T-helper 2 cell treated with Interferon-gamma antibody and Interleukin-4, amounts not matched to agents 100 ng/mL and 5 ng/mL, for 36 hours (primary cell): ENCODE data around the gene DUSP10. TPM values are rescaled to one million over a fixed set of nuclear protein-coding genes. Genes with fewer than 3 reads are reported as not detected.

Experiments
- intact Hi-C: fragments of 100-400 bp; cut with micrococcal nuclease; formaldehyde crosslinking; loops from one replicate; pipeline ENCODE4 v1.15.1; 2023
- total RNA-seq: library from RNA; stranded (reverse); gene quantifications from 2 replicates; pipeline ENCODE4 v1.2.3, GENCODE V29; 2022

The DUSP10 gene
- total RNA-seq, 1 donor from 2014 or later = 13.9 TPM

DNA sequence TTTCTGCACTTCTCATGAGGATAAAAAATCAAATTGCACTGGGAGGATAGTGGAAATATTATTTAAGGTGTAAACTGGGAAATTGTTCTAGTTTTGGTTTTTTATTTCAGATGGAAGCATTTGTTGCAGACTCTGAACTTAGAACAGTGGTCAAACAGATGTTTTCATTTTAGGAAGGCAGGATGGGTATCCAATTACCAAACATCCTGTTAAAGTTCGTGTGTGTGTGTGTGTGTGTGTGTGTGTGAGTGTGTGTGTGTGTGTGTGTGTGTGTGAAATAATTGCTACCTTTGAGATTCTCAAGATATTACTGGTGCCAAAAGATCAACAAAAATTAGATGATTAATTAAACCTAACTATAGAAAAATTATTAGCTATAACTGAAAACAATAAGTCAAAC, 24.3 kb upstream of the DUSP10 start:
- intact Hi-C loops = no loop called here

DNA sequence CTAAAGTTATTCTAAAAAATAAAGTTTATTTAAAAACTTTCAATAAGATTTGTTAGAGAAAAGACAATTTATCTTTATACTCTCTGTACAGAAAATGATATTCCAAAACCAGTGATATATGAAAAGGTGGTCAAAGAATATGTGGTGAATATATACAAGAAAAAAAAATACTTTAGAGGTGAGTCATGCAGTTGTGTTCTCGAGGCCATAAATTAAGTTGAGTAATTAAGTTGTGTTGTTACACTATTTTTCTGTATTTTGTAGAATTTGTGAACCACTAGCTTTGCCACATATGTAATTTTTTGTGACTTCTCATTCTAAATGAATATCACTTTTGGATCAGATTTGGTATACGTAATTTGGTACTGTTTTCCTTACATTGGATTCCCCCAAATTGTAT, 23.6 kb upstream of the DUSP10 start:
- intact Hi-C loops = no loop called here

DNA sequence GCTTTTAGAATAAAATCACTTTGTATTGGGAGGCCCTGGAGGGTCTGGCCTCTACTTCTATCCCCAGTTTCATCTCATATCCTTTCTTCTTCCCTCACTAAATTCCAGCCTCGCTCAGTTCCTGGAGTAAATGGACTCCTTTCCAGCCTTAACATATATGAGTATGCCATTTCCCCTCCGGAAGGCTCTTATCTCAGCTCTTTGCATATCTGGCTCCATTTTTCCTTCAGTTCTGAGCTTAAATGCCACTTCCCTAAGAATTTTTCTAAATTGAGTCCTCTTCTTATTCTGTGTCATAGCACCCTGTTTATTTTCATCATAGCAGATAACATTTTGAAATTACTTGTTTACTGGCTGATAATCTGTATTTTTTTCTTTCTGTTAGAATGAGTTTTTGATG, 20.2 kb upstream of the DUSP10 start:
- intact Hi-C loops = no loop called here

DNA sequence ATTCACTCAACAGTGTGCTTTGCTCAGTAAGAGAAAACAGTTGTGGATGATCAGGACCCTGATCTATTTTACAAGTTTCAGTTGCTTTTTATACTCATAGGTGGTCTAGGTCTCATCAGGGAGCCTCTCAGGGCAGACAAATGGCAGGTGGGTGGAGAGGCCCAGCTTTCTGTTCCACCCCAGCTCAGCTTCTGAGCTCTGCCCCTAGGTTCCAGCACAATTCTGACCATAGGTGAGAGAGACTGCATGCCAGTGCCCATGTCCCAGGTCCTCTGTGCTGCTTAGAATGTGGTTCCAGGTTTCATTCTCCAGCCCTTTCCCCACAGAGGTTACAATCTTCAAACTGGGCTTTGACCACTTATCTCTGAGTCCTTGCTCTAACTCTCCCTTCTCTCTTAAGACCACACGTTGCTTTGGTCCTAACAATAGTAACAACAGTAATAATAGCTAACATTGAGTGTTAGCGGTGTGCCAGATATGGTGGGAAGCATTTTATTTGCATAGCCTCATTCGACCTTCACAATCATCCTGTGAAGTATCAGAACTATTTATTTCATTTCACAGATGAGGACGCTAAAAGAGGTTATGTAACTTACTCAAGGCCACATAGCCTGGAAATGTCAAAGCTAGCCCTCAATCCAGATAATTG, 19.6 kb upstream of the DUSP10 start:
- intact Hi-C loops = no loop called here

GRCh38 chr1:221760911-221761310, 19.0 kb upstream of the DUSP10 start:
- intact Hi-C loops = no loop called here

DNA sequence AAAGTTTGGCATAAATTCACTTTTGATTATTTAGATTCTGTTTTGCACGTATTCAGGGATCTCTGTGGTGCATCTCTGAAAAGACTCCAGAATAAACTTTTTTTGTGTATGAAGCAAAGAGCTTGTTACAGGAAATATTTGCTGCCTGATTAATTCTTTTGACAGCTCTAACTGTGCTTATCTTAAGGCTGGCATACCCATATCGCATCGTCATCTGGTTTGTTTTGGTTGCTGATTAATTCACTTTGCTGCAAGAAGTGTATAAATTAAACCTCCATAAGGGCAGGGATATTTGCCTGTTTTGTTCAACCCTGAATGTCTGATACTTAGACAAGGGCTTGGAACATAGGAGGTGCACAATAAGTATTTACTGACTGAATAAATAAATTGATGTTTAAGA, 17.5 kb upstream of the DUSP10 start:
- intact Hi-C loops = no loop called here

DNA sequence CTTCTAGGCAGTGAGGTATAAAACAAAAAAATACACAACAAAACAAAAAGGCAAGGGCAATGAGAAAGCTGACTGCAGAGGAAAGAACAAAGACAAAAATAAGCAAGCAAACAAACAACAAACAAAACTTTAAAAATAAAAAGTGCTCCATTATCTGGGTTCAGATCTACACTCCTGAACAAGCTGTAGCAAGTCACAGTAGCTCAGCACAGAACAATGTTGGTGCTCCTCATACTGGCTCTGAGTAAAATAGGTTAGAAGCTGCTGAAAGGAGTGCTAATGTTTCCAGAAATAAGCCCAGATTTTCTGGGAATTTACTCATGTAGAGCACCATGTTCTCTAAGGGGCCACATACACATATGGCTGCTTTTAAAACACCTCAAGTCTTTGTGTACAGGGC, 16.6 kb upstream of the DUSP10 start:
- intact Hi-C loops = no loop called here

DNA sequence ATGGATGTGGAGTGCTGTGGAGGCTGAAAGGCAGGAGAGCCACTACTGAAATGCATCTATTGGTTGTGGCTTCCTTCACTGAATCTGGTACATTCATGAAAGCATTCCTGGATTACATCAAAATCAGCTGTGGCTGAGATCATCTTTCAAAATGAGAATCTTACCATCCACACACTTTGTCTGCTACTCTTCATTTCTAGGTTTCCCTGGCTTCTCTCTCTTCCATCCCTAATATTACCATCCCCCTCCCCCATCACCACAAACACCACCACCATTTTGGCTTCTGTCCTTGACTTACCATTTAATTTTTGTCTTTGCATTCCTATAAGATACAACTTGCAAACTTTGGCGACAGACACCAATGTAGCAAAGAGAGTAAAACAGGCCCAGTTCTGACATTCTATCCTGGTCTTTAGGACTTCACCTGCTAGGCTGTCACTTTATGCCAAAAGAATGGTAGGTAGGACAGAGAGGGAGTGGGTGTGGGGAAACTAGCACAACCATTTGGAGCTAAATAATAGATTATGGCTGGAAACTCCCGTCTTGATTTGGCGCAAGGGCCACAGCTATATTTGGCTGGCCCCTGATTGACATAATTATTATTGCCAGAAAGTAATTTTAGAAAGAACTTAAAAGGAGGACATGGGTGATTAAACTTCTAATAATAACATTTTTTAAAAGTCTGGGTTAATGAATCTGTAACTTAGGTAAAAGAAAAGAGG, 15.1 kb upstream of the DUSP10 start:
- intact Hi-C loops = no loop called here

DNA sequence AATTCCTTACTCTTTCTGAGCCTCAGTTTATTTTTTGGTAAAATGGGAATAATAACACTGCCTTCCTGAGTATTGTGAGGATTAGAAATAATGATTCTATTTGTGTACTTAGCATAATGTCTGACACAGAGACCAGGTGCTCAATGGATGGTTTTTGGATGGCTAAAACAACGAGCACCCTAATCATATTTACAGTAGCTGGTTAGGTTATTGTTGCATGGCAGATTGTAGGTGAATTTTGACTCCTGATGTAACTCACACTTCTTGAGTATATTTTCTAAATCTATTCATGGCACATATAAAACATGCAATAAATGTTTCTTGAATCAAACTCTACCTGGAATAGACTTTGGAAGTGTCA, 11.9 kb upstream of the DUSP10 start:
- intact Hi-C loops = loop anchor here (1.0 to 2.0 kb wide), 2 partner anchors 12 to 23 kb away; partner anchors contain the start of gene DUSP10

GRCh38 chr1:221751226-221751887, 9.5 kb upstream of the DUSP10 start:
- intact Hi-C loops = no loop called here

GRCh38 chr1:221748981-221749380, 7.1 kb upstream of the DUSP10 start:
- intact Hi-C loops = loop anchor here (10.0 kb wide), 3 partner anchors 314 to 1386 kb away; no protein-coding TSS in a partner anchor

GRCh38 chr1:221747839-221748238, 6.0 kb upstream of the DUSP10 start:
- intact Hi-C loops = loop anchor here (10.0 kb wide), 3 partner anchors 313 to 1387 kb away; no protein-coding TSS in a partner anchor

GRCh38 chr1:221743416-221744208, 1.7 kb upstream of the DUSP10 start:
- intact Hi-C loops = loop anchor here (2.0 to 10.0 kb wide), 8 partner anchors 111 to 1391 kb away; no protein-coding TSS in a partner anchor

DNA sequence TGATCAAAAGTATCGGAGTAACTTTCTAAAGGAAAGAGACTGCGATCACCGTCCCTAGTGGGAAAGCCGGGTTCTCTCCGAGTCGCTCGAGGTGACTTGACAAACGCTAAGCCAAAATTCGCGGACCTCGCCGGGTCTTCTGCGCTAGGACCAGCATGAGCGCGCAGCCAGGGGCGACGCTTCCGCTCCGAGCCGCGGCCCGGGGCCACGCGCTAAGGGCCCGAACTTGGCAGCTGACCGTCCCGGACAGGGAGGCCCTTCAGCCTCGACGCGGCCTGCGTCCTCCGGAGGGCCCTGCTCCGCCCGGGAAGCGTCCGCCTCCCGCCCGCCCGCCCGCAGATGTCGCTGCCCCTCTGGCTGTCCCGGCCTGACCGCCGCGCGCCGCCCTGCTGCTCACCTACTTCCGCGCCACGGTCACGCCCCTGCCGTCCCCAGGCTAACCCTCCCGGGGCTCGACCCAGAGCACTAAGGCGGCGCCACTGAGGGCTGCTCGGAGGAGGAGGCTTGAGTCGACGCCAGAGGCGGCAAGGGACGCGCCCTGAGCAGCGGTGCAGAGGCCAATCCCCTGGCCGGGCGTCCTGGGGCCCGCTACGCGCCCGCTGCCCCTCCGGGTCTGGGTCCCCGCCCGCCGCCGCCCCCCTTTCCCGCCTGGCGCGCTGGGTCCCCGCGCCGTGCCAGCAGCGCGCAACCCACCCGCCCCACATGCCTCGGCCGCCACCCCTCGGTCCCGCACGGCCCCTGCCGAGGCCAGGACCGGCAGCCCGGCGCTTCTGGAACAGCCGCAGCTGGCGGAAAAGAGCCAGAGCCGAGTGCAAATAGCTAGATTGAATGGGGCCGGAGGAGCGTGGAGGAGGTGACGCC, 896 bp upstream of the DUSP10 start:
- intact Hi-C loops = loop anchor here (1.0 to 10.0 kb wide), 16 partner anchors 12 to 1392 kb away; no protein-coding TSS in a partner anchor

GRCh38 chr1:221740993-221741702, 741 bp downstream of the DUSP10 start:
- intact Hi-C loops = loop anchor here (5.0 to 10.0 kb wide), 6 partner anchors 109 to 1394 kb away; no protein-coding TSS in a partner anchor

GRCh38 chr1:221740369-221740992, 1.4 kb downstream of the DUSP10 start:
- intact Hi-C loops = loop anchor here (5.0 to 10.0 kb wide), 6 partner anchors 108 to 1394 kb away; no protein-coding TSS in a partner anchor

DNA sequence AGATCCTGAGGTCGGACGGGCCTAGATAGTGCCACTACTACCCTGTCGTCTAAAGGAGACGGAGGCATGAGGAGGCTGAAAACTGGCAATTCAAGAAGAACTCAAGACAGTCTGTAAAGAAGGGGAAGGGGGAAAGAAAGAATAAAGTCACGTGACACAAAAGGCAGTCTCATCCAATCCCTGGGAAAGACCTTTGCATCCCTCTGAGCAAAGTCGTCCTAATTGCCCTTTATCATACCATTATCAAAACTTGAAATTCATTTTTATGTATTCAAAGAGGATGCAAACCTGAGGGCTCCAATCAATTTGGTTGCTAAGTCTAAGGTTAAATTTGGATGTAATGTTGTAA, 2.2 kb downstream of the DUSP10 start:
- intact Hi-C loops = loop anchor here (5.0 to 10.0 kb wide), 6 partner anchors 107 to 1395 kb away; no protein-coding TSS in a partner anchor

GRCh38 chr1:221739018-221739676, 2.7 kb downstream of the DUSP10 start:
- intact Hi-C loops = no loop called here

- intact Hi-C loops = no loop called here
Observed at GRCh38 chr1:221736714-221737113, 5.2 kb downstream of the DUSP10 start.
